ENCODE results near the gene AGO3.

The AGO3 gene

DNA sequence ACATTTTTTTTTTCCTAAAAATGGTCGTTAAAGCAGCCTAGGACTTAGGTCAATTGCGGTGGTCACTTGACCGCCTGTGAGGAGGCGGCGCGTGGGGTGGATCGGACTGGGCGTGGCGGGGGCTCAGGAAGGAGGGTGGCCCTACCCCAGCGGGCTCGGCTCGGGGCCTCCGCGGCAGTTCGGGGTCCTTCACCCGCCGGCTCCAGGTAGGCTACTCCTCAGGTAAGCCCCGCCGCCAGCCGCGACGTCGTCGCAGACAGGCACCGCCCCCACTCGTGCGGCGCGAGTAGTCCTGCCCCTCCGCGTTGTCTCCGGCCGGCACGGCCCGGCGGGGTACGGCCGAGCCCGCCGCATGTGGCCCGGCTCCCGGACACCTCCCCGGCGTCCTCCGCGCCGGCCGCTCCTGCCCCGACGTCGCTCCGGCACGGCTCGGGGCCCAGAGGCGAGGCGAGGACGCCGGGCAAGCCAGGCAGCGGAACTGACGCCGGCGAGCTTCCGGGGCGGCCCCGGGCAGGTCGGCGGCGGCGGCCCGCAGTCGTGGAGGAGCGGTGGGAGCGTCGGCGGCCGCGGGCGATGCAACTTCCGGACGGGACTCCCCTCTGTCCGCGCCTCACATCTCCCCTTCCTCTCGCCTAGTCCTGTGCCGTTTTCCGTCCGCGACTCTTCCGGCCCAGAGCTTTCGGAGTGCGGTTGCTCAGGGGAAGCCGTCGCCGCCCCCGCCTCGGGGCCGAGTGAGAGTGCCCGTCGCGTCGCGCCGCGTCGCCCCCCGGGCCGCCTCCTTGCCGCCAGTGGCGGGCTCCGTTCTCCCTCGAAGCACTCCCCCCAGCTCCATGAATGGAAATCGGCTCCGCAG lies at the start of gene AGO3:
Gene AGO3 (plus strand): TSS at position 513 of the 853 bp plus-strand sequence. CDS start 322 bp downstream, at position 835.
- TF ChIP-seq, protein P1, sequence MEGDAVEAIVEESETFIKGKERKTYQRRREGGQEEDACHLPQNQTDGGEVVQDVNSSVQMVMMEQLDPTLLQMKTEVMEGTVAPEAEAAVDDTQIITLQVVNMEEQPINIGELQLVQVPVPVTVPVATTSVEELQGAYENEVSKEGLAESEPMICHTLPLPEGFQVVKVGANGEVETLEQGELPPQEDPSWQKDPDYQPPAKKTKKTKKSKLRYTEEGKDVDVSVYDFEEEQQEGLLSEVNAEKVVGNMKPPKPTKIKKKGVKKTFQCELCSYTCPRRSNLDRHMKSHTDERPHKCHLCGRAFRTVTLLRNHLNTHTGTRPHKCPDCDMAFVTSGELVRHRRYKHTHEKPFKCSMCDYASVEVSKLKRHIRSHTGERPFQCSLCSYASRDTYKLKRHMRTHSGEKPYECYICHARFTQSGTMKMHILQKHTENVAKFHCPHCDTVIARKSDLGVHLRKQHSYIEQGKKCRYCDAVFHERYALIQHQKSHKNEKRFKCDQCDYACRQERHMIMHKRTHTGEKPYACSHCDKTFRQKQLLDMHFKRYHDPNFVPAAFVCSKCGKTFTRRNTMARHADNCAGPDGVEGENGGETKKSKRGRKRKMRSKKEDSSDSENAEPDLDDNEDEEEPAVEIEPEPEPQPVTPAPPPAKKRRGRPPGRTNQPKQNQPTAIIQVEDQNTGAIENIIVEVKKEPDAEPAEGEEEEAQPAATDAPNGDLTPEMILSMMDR (IDR thresholded peaks at IDR 0.05) = no peak

DNA sequence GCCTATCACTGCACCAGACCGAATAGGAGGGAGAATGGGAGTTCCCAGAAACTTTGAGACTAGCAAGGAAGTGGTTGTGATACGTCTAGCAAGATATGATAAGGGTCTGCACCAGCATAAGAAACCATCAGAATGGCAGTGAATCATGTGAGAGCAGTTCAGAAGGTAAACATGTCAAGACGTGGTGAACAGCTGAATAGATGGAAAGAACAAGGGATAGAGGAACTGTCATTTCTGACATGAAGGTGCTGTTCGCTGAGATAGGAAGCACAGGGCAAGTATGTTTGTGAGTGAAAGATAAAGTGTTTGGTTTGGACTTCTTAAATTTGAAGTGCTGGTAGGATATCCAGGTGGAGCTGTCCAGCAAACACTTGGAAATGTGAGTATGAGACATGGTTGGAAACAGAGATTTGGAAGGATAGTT lies 49.0 kb upstream of the AGO3 start:
- TF ChIP-seq, protein P1 (IDR thresholded peaks at IDR 0.05) = no peak

DNA sequence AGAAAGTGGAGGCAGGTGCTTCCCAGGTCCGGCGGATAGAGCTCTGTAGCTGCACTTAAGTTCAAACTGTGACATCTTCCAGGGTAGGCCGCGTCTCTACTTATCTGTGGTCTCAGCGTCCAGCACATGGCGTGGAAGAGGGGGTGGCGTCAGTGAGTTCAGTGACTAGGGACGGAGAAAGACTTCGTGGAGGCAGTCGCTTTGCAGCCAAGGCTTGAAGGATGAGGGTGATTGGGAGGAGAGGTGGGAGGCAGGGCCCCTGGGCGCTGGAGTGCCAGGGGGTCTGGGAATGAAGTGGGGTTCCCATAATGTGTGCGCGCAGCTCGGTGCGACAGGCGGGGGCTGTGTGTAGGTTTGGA lies 48.3 kb upstream of the AGO3 start:
- TF ChIP-seq, protein P1 (IDR thresholded peaks at IDR 0.05) = no peak

DNA sequence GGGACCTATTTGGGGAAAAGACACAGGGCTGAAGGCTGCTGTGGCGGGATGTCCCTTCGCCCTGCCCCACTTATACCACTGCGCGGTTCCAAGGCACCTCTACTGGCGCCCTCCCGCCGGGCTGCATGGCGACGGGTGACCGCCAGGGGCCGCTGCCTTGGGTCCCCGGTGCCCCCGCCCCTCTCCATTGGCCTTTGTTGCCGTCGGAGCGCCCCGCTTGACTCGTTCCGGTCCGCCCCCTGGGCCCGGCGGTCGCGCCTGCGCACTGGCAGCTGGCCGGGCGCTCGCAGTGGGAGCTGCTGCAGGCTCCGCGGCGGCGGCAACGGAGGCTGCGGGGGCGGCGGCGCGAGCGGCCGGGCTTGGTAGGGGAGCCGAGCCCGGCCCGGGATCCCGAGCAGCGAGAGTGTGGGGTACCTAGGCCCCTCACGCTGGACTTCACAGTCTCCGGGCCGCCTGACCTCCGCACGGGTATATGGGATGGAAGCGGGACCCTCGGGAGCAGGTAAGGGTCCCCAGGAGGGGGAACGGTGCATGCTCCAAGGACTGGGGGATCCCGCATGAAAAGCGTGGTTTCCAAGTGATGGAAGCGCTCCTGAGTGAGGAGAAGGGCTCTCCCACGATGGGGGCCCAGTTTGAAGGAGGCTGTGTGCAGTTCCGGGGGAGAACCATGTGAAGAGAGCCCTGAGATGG lies 47.8 kb upstream of the AGO3 start, which contains the start of gene AGO1:
Gene AGO1 (plus strand): TSS at position 265 of the 690 bp plus-strand sequence. CDS start 213 bp downstream, at position 478.
- TF ChIP-seq, protein P1 (IDR thresholded peaks at IDR 0.05) = peak; percentile 98

DNA sequence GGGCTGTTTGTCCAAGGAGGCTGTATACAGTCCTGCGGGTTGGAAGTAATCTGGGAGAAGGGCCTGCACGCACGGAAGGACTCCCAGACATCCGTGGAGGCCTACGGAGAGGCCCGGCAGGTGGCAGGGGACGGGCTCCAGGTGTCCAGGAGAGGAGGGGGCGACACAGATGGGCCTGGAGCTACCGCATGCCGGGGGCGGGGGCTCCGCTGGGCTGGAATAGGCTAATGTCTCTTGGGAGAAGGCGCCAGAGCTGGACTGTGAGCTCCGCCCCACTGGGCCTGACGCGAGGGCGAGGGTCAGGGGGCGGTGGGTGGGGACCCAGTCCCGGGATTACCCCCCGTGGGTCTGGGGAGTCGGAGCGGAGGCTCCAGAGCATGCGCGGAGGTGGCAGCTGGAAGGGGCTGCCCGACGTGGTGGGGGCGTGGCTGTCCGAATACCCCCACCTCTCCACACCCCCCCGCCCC lies 47.2 kb upstream of the AGO3 start:
- TF ChIP-seq, protein P1 (IDR thresholded peaks at IDR 0.05) = no peak

DNA sequence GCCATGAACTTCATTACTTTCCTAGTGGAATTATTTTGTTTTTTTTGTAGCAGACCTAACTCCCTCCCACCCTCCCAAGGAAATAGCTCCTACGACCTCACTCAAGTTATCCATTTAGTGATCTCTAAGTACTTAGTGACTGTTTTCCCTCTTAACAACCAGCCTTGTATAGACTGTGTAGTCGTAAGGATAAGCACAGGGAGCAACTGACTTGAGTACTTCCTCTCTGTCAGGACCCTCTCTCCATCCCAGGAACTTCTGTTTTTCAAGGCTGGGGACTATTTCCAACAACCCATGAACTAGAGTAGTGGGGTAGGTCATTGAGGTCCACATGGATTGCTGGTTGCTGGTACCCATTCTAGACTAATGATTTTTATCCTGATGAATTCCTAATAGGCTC lies 46.0 kb upstream of the AGO3 start:
- TF ChIP-seq, protein P1 (IDR thresholded peaks at IDR 0.05) = no peak

DNA sequence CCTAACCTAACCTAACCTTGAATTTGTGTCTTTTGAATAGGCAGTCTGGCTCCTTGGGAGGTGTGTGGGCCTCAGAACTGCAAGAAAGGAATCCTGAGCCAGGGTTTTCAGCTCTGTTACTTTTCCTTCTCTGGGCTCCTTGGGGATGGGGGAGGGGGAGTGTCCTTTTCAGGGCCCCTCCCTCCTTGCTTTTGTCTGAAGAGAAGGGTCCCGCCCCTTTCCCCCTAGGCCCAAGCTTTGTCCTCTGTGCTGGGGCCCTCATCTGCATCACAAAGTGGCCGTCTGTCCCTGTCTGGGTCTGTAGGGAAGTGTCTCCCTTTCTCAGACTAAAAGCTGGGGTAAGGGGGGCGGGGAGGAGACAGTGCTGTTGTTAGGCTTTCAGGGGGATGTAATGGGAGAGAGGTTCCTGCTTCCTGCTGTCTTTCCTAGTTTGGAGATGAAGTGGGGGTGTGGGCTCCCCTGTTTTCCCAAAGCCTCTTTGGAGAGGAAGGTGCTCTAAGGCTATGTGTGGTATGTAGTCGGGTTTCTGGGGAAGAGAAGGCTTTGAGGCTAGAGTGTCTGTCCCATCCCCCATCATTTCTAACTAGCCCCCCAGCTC lies 44.8 kb upstream of the AGO3 start:
- TF ChIP-seq, protein P1 (IDR thresholded peaks at IDR 0.05) = no peak

All from LNCAP (cell line).